Lower lobe of right lung (tissue), 2 donors: ENCODE data around the gene ZDHHC18. TPM values are rescaled to one million over a fixed set of nuclear protein-coding genes. Genes with fewer than 3 reads are reported as not detected.

Source experiments
- ATAC-seq, 2 donors: fragments of 200-7000 bp; cut with Tn5 transposase; one replicate each; pipeline ENCODE4 v1.9.1; 2020 to 2022; ENCODE audit warnings: mild to moderate bottlenecking in 2 of 2, moderate library complexity in 2 of 2
- DNase-seq: peaks from one replicate; pipeline ENCODE4 v3.0.0-alpha.2; 2020
- H3K27ac ChIP-seq: fragments of 200-600 bp; one replicate; pipeline ENCODE4 v1.8.0; 2022
- H3K27me3 ChIP-seq: fragments of 200-600 bp; one replicate; pipeline ENCODE4 v1.8.0; 2022; ENCODE audit warnings: low read depth
- H3K36me3 ChIP-seq: fragments of 200-600 bp; one replicate; pipeline ENCODE4 v1.8.0; 2022; ENCODE audit warnings: mild to moderate bottlenecking
- H3K4me1 ChIP-seq: fragments of 200-600 bp; one replicate; pipeline ENCODE4 v1.8.0; 2022
- H3K4me3 ChIP-seq: fragments of 200-600 bp; one replicate; pipeline ENCODE4 v1.8.0; 2022; ENCODE audit warnings: mild to moderate bottlenecking
- H3K9me3 ChIP-seq: fragments of 200-600 bp; one replicate; pipeline ENCODE4 v1.8.0; 2022
- intact Hi-C: fragments of 100-400 bp; cut with DNase I; formaldehyde crosslinking; loops from one replicate; pipeline ENCODE4 v1.11.0; 2022
- long read RNA-seq: library from polyadenylated mRNA; unstranded; transcript quantifications from one replicate; pipeline ENCODE4 v2.0.0, GENCODE V29; 2021
- total RNA-seq: library from RNA; stranded (reverse); fragmentation: NEBNext Ultra II Directional; extraction: Animal tissue kit (Norgen Biotek cat#: 25700); gene quantifications from one replicate; pipeline ENCODE4 v1.2.1, GENCODE V29; 2021
- TF ChIP-seq, protein P1 (sequence below): fragments of 200-600 bp; IDR thresholded peaks from one replicate; pipeline ENCODE4 v1.8.0; 2022; ENCODE audit warnings: antibody characterized with exemption, mild to moderate bottlenecking
- donor health status: DM: no; HTN: yes; CAD: no; lungs with severe emphysema.

ZDHHC18 gene, protein sequence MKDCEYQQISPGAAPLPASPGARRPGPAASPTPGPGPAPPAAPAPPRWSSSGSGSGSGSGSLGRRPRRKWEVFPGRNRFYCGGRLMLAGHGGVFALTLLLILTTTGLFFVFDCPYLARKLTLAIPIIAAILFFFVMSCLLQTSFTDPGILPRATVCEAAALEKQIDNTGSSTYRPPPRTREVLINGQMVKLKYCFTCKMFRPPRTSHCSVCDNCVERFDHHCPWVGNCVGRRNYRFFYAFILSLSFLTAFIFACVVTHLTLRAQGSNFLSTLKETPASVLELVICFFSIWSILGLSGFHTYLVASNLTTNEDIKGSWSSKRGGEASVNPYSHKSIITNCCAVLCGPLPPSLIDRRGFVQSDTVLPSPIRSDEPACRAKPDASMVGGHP
- 29.1 TPM for total RNA-seq
- long read RNA-seq, full-length matches to known transcripts, result 8 of 29 reads
- long read RNA-seq, partial matches to known transcripts, result 18 of 29 reads
- long read RNA-seq, other reads (novel, unspliced or antisense), result 3 of 29 reads

DNA sequence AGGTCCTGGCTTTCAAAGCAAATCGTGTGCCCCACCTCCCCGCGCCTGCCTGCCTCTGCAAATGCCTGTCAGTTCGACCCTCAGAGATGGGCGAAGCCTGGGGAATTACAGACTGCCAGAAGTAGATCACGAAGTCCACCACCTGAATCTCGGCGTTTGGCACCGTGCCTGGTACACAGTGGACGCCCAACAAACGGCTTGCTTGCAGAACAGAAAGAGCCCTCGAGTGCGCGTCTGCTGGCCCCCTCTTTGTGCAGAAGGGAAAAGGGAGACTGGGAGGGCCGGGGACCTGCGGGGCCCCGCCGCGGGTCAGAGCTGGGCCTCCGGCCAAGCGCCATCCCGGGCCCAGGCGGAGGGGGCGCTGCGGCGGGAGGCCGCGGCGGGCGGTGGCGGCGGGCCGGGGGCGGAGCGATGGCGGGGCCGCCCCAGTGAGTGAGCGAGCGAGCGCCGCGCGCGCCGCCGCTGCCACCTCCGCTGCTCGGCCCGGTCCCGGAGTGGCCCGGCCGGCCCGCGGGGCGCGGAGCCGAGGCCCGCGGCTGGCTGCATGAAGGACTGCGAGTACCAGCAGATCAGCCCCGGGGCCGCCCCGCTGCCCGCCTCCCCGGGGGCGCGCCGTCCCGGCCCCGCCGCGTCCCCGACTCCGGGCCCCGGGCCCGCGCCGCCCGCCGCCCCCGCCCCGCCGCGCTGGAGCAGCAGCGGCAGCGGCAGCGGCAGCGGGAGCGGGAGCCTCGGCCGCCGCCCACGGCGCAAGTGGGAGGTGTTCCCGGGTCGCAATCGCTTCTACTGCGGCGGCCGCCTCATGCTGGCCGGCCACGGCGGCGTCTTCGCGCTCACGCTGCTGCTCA, at the start of gene ZDHHC18:
Gene ZDHHC18 (plus strand): TSS at position 428 of the 845 bp plus-strand sequence. CDS start 117 bp downstream, at position 545.
- peaks cover 3% of the 10 kb centered on the region for H3K36me3 ChIP-seq
- no peaks in the 10 kb centered on the region for H3K27me3 ChIP-seq
- H3K4me3 ChIP-seq, result peak within 1 kb of the TSS; percentile 67
- intact Hi-C loops, result no loop called here
- peaks cover 42% of the 10 kb centered on the region for H3K4me1 ChIP-seq
- H3K27ac ChIP-seq, result peak within 1 kb of the TSS; percentile 85
- TF ChIP-seq, protein P1, sequence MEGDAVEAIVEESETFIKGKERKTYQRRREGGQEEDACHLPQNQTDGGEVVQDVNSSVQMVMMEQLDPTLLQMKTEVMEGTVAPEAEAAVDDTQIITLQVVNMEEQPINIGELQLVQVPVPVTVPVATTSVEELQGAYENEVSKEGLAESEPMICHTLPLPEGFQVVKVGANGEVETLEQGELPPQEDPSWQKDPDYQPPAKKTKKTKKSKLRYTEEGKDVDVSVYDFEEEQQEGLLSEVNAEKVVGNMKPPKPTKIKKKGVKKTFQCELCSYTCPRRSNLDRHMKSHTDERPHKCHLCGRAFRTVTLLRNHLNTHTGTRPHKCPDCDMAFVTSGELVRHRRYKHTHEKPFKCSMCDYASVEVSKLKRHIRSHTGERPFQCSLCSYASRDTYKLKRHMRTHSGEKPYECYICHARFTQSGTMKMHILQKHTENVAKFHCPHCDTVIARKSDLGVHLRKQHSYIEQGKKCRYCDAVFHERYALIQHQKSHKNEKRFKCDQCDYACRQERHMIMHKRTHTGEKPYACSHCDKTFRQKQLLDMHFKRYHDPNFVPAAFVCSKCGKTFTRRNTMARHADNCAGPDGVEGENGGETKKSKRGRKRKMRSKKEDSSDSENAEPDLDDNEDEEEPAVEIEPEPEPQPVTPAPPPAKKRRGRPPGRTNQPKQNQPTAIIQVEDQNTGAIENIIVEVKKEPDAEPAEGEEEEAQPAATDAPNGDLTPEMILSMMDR, result peak; percentile 26
- ATAC-seq (peak; percentile 90 to 93), DNase-seq (peak; percentile 80)
- H3K9me3 ChIP-seq, result no peaks in the 10 kb centered on the region

- Histone ChIP-seq H3K27me3 (no peaks in the 10 kb centered on the region), H3K4me1 (peaks cover 31% of the 10 kb centered on the region), H3K9me3 (no peaks in the 10 kb centered on the region), H3K36me3 (peaks cover 78% of the 10 kb centered on the region), H3K27ac (no peak overlapping the region), H3K4me3 (no peak overlapping the region)
- ATAC-seq (no peak), DNase-seq (no peak)
- intact Hi-C loops, result no loop called here
- TF ChIP-seq, protein P1, result no peak
Observed at GRCh38 chr1:26779098-26779668, 47.3 kb upstream of the ZDHHC18 start.

- DNase-seq (no peak), ATAC-seq (no peak)
- peaks cover 39% of the 10 kb centered on the region for H3K4me1 ChIP-seq
- no peak overlapping the region for H3K27ac ChIP-seq
- intact Hi-C loops, result loop anchor here (10.0 kb wide), 1 partner anchor 86 kb away; the partner anchor contains the start of gene ARID1A
- H3K36me3 ChIP-seq, result peaks cover 65% of the 10 kb centered on the region
- H3K4me3 ChIP-seq, result no peak overlapping the region
- TF ChIP-seq, protein P1, result no peak
- H3K27me3 ChIP-seq, result no peaks in the 10 kb centered on the region
- H3K9me3 ChIP-seq, result no peaks in the 10 kb centered on the region
Observed at GRCh38 chr1:26780344-26780957, 46.0 kb upstream of the ZDHHC18 start.

DNA sequence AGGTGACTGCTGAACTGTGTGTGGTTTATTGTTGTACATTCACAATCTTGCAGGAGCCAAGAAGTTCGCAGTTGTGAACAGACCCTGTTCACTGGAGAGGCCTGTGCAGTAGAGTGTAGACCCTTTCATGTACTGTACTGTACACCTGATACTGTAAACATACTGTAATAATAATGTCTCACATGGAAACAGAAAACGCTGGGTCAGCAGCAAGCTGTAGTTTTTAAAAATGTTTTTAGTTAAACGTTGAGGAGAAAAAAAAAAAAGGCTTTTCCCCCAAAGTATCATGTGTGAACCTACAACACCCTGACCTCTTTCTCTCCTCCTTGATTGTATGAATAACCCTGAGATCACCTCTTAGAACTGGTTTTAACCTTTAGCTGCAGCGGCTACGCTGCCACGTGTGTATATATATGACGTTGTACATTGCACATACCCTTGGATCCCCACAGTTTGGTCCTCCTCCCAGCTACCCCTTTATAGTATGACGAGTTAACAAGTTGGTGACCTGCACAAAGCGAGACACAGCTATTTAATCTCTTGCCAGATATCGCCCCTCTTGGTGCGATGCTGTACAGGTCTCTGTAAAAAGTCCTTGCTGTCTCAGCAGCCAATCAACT, 45.2 kb upstream of the ZDHHC18 start:
- H3K27ac ChIP-seq, result no peak overlapping the region
- H3K4me1 ChIP-seq, result peaks cover 42% of the 10 kb centered on the region
- no peaks in the 10 kb centered on the region for H3K9me3 ChIP-seq
- DNase-seq, result no peak
- intact Hi-C loops, result loop anchor here (10.0 kb wide), 1 partner anchor 87 kb away; the partner anchor contains the start of gene ARID1A
- H3K4me3 ChIP-seq, result no peak overlapping the region
- peaks cover 56% of the 10 kb centered on the region for H3K36me3 ChIP-seq
- ATAC-seq, result no peak
- TF ChIP-seq, protein P1, result no peak
- no peaks in the 10 kb centered on the region for H3K27me3 ChIP-seq
